Progenitor cell of endocrine pancreas (in vitro differentiated cells): Measurements from ENCODE around the gene MDM1. TPM values are rescaled to one million over a fixed set of nuclear protein-coding genes. Genes with fewer than 3 reads are reported as not detected.

Experiments used
- DNase-seq: peaks from one replicate; pipeline ENCODE4 v3.0.0; 2021; ENCODE audit warnings: low spot score; ENCODE audit not compliant: unreplicated experiment
- H3K27ac Mint-ChIP-seq: 2 replicates; pipeline ENCODE4 v1.8.0; 2021; ENCODE audit warnings: mild to moderate bottlenecking, moderate library complexity, mixed read lengths
- H3K27me3 Mint-ChIP-seq: 2 replicates; pipeline ENCODE4 v1.8.0; 2021; ENCODE audit warnings: mixed read lengths
- H3K36me3 Mint-ChIP-seq: 2 replicates; pipeline ENCODE4 v1.8.0; 2022; ENCODE audit warnings: mixed read lengths; ENCODE audit not compliant: insufficient read depth
- H3K4me1 Mint-ChIP-seq: 2 replicates; pipeline ENCODE4 v1.8.0; 2021; ENCODE audit warnings: low read depth, mixed read lengths
- H3K4me3 Mint-ChIP-seq: 2 replicates; pipeline ENCODE4 v1.8.0; 2021; ENCODE audit warnings: low read depth, mild to moderate bottlenecking, moderate library complexity, mixed read lengths
- H3K9me3 Mint-ChIP-seq: 2 replicates; pipeline ENCODE4 v1.8.0; 2021; ENCODE audit warnings: low read depth, mixed read lengths
- total RNA-seq: library from RNA; stranded (reverse); gene quantifications from 2 replicates; pipeline ENCODE4 v1.2.1, GENCODE V29; 2021
- TF ChIP-seq, protein P1 (sequence below): fragments of 200-600 bp; sonication (generic); IDR thresholded peaks from one replicate; pipeline ENCODE4 v1.5.0; 2021; ENCODE audit warnings: antibody characterized with exemption, mild to moderate bottlenecking; ENCODE audit not compliant: unreplicated experiment

MDM1 gene
- total RNA-seq, 1 donor from 2014 or later, result 24.6 TPM

- TF ChIP-seq, protein P1, sequence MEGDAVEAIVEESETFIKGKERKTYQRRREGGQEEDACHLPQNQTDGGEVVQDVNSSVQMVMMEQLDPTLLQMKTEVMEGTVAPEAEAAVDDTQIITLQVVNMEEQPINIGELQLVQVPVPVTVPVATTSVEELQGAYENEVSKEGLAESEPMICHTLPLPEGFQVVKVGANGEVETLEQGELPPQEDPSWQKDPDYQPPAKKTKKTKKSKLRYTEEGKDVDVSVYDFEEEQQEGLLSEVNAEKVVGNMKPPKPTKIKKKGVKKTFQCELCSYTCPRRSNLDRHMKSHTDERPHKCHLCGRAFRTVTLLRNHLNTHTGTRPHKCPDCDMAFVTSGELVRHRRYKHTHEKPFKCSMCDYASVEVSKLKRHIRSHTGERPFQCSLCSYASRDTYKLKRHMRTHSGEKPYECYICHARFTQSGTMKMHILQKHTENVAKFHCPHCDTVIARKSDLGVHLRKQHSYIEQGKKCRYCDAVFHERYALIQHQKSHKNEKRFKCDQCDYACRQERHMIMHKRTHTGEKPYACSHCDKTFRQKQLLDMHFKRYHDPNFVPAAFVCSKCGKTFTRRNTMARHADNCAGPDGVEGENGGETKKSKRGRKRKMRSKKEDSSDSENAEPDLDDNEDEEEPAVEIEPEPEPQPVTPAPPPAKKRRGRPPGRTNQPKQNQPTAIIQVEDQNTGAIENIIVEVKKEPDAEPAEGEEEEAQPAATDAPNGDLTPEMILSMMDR, result no peak
- no peak for DNase-seq
- no peak overlapping the region for H3K4me3 Mint-ChIP-seq
- no peak overlapping the region for H3K27ac Mint-ChIP-seq
- no peaks in the 10 kb centered on the region for H3K36me3 Mint-ChIP-seq
- no peaks in the 10 kb centered on the region for H3K9me3 Mint-ChIP-seq
- H3K27me3 Mint-ChIP-seq, result peaks cover 4% of the 10 kb centered on the region
- peaks cover 5% of the 10 kb centered on the region for H3K4me1 Mint-ChIP-seq
Observed at GRCh38 chr12:68348419-68348818, 16.3 kb upstream of the MDM1 start.

GRCh38 chr12:68345763-68346162, 13.6 kb upstream of the MDM1 start:
- no peaks in the 10 kb centered on the region for H3K36me3 Mint-ChIP-seq
- peaks cover 7% of the 10 kb centered on the region for H3K27me3 Mint-ChIP-seq
- peaks cover 7% of the 10 kb centered on the region for H3K4me1 Mint-ChIP-seq
- H3K9me3 Mint-ChIP-seq, result no peaks in the 10 kb centered on the region
- H3K4me3 Mint-ChIP-seq, result no peak overlapping the region
- no peak overlapping the region for H3K27ac Mint-ChIP-seq
- TF ChIP-seq, protein P1, result no peak
- no peak for DNase-seq

- no peaks in the 10 kb centered on the region for H3K36me3 Mint-ChIP-seq
- H3K4me1 Mint-ChIP-seq, result peaks cover 7% of the 10 kb centered on the region
- TF ChIP-seq, protein P1, result no peak
- H3K9me3 Mint-ChIP-seq, result no peaks in the 10 kb centered on the region
- DNase-seq, result no peak
- H3K4me3 Mint-ChIP-seq, result no peak overlapping the region
- H3K27ac Mint-ChIP-seq, result no peak overlapping the region
- peaks cover 10% of the 10 kb centered on the region for H3K27me3 Mint-ChIP-seq
Observed at GRCh38 chr12:68344126-68344525, 12.0 kb upstream of the MDM1 start.

DNA sequence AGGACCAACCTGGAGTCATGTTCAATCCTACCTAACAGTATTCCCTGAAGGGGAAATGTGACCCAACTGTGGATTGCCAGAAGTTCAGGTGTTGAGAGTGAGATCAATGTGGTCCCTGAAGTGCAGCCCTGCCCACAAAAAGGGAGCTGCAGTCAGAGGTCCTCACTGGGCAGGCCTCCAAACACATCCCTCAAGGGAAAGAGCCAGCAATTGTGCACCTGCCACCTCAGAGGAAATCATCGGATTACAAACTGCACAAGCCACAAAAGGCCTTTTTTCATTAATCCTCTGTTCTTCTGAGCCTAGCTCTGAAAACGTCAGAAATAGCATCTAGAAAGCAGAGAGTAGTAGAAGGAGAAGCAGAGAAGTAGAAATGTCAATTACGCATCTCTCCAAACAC, 10.8 kb upstream of the MDM1 start:
- Mint-ChIP-seq H3K36me3 (no peaks in the 10 kb centered on the region), H3K4me3 (no peak overlapping the region)

GRCh38 chr12:68341822-68342221, 9.7 kb upstream of the MDM1 start:
- no peak for DNase-seq
- peaks cover 7% of the 10 kb centered on the region for H3K4me1 Mint-ChIP-seq
- TF ChIP-seq, protein P1, result no peak
- no peak overlapping the region for H3K27ac Mint-ChIP-seq
- no peak overlapping the region for H3K4me3 Mint-ChIP-seq
- peaks cover 7% of the 10 kb centered on the region for H3K27me3 Mint-ChIP-seq
- H3K9me3 Mint-ChIP-seq, result no peaks in the 10 kb centered on the region
- H3K36me3 Mint-ChIP-seq, result no peaks in the 10 kb centered on the region

More for the DNA sequence above, 10.8 kb upstream of the MDM1 start:
- TF ChIP-seq, protein P1, result no peak
- no peaks in the 10 kb centered on the region for H3K9me3 Mint-ChIP-seq
- H3K27ac Mint-ChIP-seq, result no peak overlapping the region
- DNase-seq, result no peak
- H3K4me1 Mint-ChIP-seq, result peaks cover 7% of the 10 kb centered on the region
- H3K27me3 Mint-ChIP-seq, result peaks cover 10% of the 10 kb centered on the region
